Activated naive CD4-positive, alpha-beta T cell treated with anti-CD3 and anti-CD28 coated beads for 36 hours (primary cell): ENCODE measurements around the gene UNC13D. TPM values are rescaled to one million over a fixed set of nuclear protein-coding genes. Genes with fewer than 3 reads are reported as not detected.
"Not testable (repeated sequence)": the region's sequence is repeated elsewhere in the genome, so short reads cannot be mapped to it uniquely, and the experiment has no call there.

Source experiments
- CTCF ChIA-PET: fragments of 350-600 bp; sonication (Branson Sonifier 250); formaldehyde crosslinking; loops from one replicate; lab custom pipeline; 2021; ENCODE audit warnings: antibody characterized with exemption; lab: Charles Lee
- DNase-seq: peaks from one replicate; pipeline ENCODE4 v3.0.0-alpha.2; 2020
- H3K27ac Mint-ChIP-seq: one replicate; pipeline ENCODE4 v1.8.0; 2021; ENCODE audit warnings: mild to moderate bottlenecking, mixed read lengths
- H3K27me3 Mint-ChIP-seq: one replicate; pipeline ENCODE4 v1.8.0; 2021; ENCODE audit warnings: low read depth, mixed read lengths
- H3K36me3 Mint-ChIP-seq: one replicate; pipeline ENCODE4 v1.8.0; 2021; ENCODE audit warnings: low read depth, mixed read lengths
- H3K4me1 Mint-ChIP-seq: one replicate; pipeline ENCODE4 v1.8.0; 2021; ENCODE audit warnings: low read depth, mixed read lengths
- H3K4me3 Mint-ChIP-seq: one replicate; pipeline ENCODE4 v1.8.0; 2021; ENCODE audit warnings: mild to moderate bottlenecking, moderate library complexity, mixed read lengths
- H3K9me3 Mint-ChIP-seq: one replicate; pipeline ENCODE4 v1.8.0; 2021; ENCODE audit warnings: mixed read lengths
- intact Hi-C: fragments of 100-400 bp; cut with micrococcal nuclease; formaldehyde crosslinking; loops from one replicate; pipeline ENCODE4 v1.15.1; 2023
- total RNA-seq, 2 experiments: library from RNA; stranded (reverse); gene quantifications; one replicate each; pipeline ENCODE4 v1.2.3, GENCODE V29; 2021

Gene UNC13D
- total RNA-seq, 2 experiments from 2014 or later, result 98.5 to 99.1 TPM

DNA sequence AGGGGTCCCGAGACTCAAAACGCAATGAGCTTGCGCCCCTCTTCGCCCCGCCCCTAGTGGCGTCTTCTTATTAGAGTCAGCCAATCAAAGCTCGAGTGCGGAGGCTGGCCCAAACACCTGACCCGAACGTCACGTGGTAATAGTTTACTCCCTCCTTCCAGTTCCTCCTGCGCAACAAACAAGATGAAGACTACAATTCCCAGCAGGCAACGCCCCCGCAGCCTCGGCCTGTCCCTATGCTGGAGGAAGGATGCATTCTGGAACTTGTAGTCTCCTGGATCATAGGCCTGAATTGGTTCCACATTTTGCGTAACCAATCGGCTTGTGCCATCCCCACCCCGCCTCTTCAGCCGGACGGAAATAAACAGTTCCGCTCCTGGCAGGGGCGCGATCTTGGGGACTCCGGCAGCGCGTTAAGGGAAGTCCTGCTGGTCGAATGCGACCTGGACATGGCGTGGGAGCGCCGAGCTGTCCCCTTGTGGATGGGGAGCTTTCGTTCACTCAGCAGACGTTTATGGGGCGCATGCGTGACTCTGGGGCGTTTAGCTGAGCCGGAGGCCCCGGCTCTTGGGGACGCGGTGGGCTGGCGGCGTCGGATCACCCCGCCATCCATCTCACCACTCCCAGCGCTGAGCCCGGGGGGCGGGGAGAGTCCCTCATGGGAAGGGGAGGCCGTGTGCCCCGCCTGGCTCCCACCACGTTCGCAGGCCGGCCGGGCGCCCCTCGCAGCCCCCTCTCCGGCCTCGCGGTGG lies 11.3 kb upstream of the UNC13D start, which contains the start of gene WBP2:
Gene WBP2, minus strand, starts transcription at position 26 of the 752 bp plus-strand sequence. CDS start 38 bp downstream, outside the sequence.
- CTCF ChIA-PET, result interaction anchor here (0.6 to 3.5 kb wide), 16 partner anchors 8 to 158 kb away, joined by 3 to 32 read pairs (median 4); partner anchors contain the start of genes GALK1 and UNC13D
- H3K27ac Mint-ChIP-seq, result peak within 1 kb of the TSS; percentile 74

DNA sequence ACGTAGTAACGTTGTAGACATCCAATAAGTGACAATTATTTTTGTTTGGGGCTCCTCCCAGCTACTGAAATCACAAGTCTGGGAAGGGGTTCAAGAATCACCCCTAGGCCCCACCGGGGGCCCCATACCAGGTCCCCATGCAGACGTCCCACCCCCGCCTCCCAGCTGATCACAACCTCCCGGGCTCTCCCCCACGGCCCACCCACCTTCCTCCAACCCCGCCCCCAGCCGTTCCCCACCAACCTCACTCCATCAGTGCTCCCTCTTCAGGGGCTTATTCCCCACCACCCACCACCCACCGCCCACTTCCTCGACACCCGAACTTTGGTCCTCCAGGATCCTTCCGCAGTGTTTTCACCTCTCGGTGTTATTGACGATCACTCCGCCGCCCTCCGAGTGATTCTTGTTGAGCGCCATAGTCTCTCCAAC lies 10.7 kb upstream of the UNC13D start:
- intact Hi-C loops, result loop anchor here (1.0 to 2.0 kb wide), 9 partner anchors 12 to 188 kb away; partner anchors contain the start of genes ACOX1, RECQL5, SAP30BP and TEN1
- Mint-ChIP-seq H3K27me3 (no peaks in the 10 kb centered on the region), H3K27ac (no peak overlapping the region), H3K36me3 (peaks cover under 1% of the 10 kb centered on the region), H3K4me3 (no peak overlapping the region), H3K9me3 (no peaks in the 10 kb centered on the region), H3K4me1 (peaks cover 39% of the 10 kb centered on the region)
- no peak for DNase-seq
- CTCF ChIA-PET, result interaction anchor here (0.6 to 3.5 kb wide), 14 partner anchors 9 to 159 kb away, joined by 3 to 32 read pairs (median 4); partner anchors contain the start of genes GALK1 and UNC13D

More for the DNA sequence above, 11.3 kb upstream of the UNC13D start, which contains the start of gene WBP2:
- Mint-ChIP-seq H3K4me3 (no peak within 1 kb of the TSS), H3K36me3 (no peaks in the 10 kb centered on the region), H3K27me3 (no peaks in the 10 kb centered on the region), H3K4me1 (peaks cover 39% of the 10 kb centered on the region), H3K9me3 (no peaks in the 10 kb centered on the region)
- DNase-seq, result peak; percentile 99
- intact Hi-C loops, result loop anchor here (1.0 to 2.0 kb wide), 9 partner anchors 12 to 188 kb away; partner anchors contain the start of genes ACOX1, RECQL5, SAP30BP and TEN1

DNA sequence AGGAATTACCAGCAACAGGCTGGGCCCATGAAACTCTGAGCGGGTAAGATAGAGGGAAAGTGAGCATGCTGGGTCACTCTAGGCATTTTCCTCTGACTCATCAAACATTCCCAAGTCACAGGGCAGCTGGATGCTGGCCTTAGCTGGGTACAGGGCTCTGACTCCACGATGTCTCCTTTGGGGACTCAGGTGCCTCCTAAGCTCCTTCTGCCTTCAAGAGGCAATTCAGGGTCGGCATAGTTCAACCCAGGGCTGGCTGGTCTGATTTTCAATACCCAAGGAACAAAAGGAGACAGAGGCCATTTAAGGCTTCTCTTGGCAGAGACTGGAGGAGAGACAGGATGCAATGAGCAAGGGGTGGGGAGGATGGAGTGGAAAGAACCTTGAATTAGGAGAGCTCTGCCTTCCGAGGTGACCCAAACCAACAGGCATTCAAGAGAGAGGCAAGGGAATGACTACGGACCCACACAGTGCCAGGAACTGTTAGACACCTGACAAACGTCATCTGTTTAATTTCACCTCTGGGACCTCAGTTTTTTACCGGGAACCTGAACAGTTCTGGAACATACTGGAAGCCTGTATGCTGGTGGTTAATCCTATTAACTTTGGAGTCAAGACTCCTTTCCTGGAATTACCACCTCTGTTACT lies 10.0 kb upstream of the UNC13D start:
- Mint-ChIP-seq H3K9me3 (no peaks in the 10 kb centered on the region), H3K4me3 (no peak overlapping the region), H3K4me1 (peaks cover 36% of the 10 kb centered on the region), H3K27ac (no peak overlapping the region), H3K36me3 (peaks cover 4% of the 10 kb centered on the region), H3K27me3 (no peaks in the 10 kb centered on the region)
- intact Hi-C loops, result loop anchor here (2.0 kb wide), 1 partner anchor 165 kb away; no protein-coding TSS in a partner anchor
- DNase-seq, result peak; percentile 30
- CTCF ChIA-PET, result interaction anchor here (1.0 to 3.5 kb wide), 5 partner anchors 9 to 151 kb away, joined by 3 to 32 read pairs (median 3); partner anchors contain the start of gene UNC13D

DNA sequence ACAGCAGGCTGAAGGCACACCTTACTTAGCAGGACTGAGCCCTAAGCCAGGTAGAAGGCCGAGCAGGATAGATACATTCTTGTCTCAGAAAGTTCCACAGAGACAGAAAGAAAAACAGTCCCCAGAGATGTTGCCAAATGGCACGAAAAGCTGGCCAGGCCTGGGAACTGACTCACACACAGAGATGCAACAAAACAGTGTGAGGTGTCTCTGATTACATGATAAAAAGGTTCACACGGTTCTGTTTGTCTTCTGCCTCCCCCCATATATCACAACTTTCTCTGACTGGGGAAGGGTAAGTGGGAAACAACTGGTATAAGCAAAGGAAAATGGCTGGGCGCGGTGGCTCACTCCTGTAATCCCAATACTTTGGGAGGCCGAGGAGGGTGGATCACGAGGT lies 9.2 kb upstream of the UNC13D start:
- Mint-ChIP-seq H3K36me3 (peaks cover 4% of the 10 kb centered on the region), H3K9me3 (no peaks in the 10 kb centered on the region), H3K4me3 (no peak overlapping the region), H3K27me3 (no peaks in the 10 kb centered on the region), H3K27ac (peak overlapping the region; percentile 36), H3K4me1 (peaks cover 30% of the 10 kb centered on the region)
- CTCF ChIA-PET, result interaction anchor here (1.4 to 3.5 kb wide), 2 partner anchors 8 kb away, joined by 3 to 32 read pairs; partner anchors contain the start of gene UNC13D
- intact Hi-C loops, result no loop called here
- no peak for DNase-seq

DNA sequence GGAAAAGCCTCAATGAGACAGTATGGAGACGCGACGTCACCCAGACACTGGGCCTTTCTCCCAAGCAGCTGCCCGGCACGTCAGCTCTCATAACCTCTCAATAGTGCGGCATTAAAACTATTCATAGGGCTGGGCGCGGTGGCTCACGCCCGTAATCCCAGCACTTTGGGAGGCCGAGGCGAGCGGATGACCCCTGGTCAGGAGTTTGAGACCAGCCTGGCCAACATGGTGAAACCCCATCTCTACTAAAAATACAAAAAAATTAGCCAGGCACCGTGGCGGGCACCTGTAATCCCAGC lies 7.4 kb upstream of the UNC13D start:
- H3K9me3 Mint-ChIP-seq, H3K27me3 Mint-ChIP-seq, H3K27ac Mint-ChIP-seq, intact Hi-C loops, H3K4me3 Mint-ChIP-seq, H3K36me3 Mint-ChIP-seq, DNase-seq: not testable (repeated sequence)
- CTCF ChIA-PET, result interaction anchor here (1.0 to 1.1 kb wide), 2 partner anchors 10 kb away, joined by 4 to 6 read pairs; no protein-coding TSS in a partner anchor
- peaks cover 26% of the 10 kb centered on the region for H3K4me1 Mint-ChIP-seq

DNA sequence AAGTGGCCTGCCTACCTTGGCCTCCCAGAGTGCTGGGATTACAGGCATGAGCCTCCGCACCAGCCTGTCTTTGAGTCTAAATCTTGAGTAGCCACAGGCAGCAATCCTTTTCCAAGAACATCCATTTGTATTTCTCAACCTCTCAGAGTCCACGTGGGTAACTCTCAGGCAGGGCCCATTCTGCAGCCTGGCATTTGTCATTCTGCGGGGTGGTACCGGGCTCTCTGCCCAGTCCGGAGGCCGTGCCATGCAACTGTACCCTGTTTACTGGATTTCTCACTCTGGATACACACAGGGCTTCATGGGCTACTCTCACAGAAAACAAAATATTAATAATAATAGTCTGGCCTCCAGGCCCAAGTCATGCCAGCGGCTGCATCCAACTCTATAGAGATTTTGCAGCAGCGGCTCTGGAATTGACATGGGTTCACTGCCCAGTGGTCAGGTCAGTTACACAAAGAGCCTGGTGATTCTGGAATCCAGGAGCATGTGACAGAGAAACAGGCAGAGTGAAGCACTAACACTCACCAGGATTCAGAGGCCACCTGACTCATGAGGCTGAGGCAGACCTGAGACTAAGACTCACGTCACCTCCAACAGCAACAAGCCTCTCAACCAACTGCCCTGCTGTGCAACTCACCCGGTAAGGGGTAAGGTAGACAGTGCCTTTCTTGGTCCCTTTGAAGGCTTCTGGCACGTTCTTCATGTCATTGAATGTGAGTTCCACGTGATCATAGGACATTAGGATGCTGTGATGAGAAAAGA lies 6.9 kb upstream of the UNC13D start:
- no peak for DNase-seq
- intact Hi-C loops, result no loop called here
- CTCF ChIA-PET, result interaction anchor here (1.1 kb wide), 1 partner anchor 10 kb away, joined by 4 read pairs; no protein-coding TSS in a partner anchor
- Mint-ChIP-seq H3K27me3 (no peaks in the 10 kb centered on the region), H3K4me3 (no peak overlapping the region), H3K27ac (no peak overlapping the region), H3K4me1 (peaks cover 21% of the 10 kb centered on the region), H3K9me3 (no peaks in the 10 kb centered on the region), H3K36me3 (peaks cover 7% of the 10 kb centered on the region)

DNA sequence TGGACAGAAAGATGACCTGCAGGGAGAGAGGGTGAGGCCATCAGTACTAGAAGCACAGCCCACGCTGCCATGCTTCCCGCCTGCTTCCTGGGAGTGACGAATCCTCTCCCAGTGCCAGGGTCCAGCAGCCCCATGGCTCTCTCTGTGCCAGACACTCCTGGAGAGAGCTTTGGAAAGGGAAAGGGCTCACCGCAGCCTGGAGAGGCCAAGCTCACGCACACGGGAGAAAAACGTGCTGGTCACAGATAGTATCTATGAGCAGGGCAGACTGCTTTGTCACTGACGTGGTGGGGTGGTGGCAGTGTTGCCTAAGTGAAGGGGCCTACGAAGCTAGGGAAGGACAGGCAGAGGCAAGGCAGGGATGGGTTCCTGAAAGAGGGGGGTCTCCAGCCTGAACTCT lies 5.5 kb upstream of the UNC13D start:
- DNase-seq, result no peak
- H3K36me3 Mint-ChIP-seq, result peaks cover 9% of the 10 kb centered on the region
- H3K27me3 Mint-ChIP-seq, result no peaks in the 10 kb centered on the region
- no peak overlapping the region for H3K4me3 Mint-ChIP-seq
- H3K4me1 Mint-ChIP-seq, result peaks cover 29% of the 10 kb centered on the region
- CTCF ChIA-PET, result interaction anchor here (1.0 to 2.8 kb wide), 4 partner anchors 13 to 85 kb away, joined by 3 to 13 read pairs (median 6); partner anchors contain the start of gene GALK1
- no peaks in the 10 kb centered on the region for H3K9me3 Mint-ChIP-seq
- no peak overlapping the region for H3K27ac Mint-ChIP-seq
- intact Hi-C loops, result no loop called here

DNA sequence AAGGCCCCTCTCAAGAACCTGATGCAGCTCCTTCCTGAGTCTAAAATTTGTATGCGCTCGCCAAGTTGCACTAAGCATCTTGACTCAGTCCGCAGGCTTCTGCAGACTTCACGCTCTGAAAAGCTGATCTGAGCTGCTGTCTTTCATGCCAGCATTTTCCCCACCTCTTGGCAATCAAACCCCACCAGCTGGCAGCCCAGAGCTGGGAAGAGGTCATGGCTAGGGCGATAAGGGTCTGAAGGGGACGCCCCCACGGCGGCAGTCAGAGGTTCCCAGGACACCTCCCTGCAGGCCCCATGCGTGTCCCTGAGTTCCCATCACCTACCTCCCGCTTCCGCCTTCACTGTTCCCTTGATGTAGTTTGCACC lies 5.1 kb upstream of the UNC13D start:
- Mint-ChIP-seq H3K27me3 (no peaks in the 10 kb centered on the region), H3K4me1 (peaks cover 25% of the 10 kb centered on the region), H3K27ac (no peak overlapping the region), H3K36me3 (peaks cover 9% of the 10 kb centered on the region), H3K4me3 (no peak overlapping the region), H3K9me3 (no peaks in the 10 kb centered on the region)
- intact Hi-C loops, result no loop called here
- no peak for DNase-seq
- CTCF ChIA-PET, result interaction anchor here (1.0 to 3.0 kb wide), 6 partner anchors 9 to 85 kb away, joined by 3 to 13 read pairs (median 6); partner anchors contain the start of gene GALK1

DNA sequence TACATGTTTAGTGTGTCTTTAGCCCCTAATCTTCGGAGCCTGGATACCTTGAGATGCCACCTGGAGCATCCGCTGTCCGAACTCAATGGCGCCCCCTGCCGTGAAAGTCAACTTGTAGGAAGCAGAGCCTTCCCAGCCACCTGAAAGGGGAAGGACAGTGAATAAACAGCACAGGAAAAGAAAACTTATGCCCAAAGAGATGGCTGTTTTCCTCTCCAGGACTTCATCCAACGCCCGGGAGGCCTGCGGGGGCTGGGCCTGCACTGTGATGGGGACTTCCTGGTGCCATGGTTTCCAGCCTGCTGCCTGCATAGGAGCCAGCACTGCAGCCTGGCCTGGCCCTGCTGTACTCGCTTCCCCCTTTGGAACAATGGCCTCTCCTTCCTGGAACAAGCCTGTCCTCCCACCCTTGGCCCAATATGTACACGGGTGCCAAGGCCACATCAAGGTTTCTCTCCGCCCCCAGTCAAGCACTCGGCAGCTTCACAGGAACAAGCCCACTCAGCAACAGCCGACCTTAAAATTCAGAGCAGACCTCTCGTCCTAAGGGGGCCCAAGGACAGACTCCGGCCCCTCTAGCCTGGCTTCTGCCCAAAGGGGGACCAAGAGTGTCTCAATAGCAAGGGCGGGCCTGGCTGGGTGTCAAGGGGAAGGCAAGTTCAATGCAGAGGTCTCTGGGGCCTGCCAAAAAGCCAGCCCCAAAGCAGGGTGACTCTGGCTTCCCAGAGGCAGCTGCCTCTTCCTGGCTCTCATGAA lies 4.5 kb upstream of the UNC13D start:
- Mint-ChIP-seq H3K4me1 (peaks cover 23% of the 10 kb centered on the region), H3K27ac (peak overlapping the region; percentile 76), H3K4me3 (no peak overlapping the region), H3K27me3 (no peaks in the 10 kb centered on the region), H3K9me3 (no peaks in the 10 kb centered on the region), H3K36me3 (peaks cover 9% of the 10 kb centered on the region)
- peak; percentile 93 for DNase-seq
- CTCF ChIA-PET, result interaction anchor here (0.7 to 4.2 kb wide), 15 partner anchors 9 to 95 kb away, joined by 3 to 23 read pairs (median 5); partner anchors contain the start of gene GALK1
- intact Hi-C loops, result no loop called here

DNA sequence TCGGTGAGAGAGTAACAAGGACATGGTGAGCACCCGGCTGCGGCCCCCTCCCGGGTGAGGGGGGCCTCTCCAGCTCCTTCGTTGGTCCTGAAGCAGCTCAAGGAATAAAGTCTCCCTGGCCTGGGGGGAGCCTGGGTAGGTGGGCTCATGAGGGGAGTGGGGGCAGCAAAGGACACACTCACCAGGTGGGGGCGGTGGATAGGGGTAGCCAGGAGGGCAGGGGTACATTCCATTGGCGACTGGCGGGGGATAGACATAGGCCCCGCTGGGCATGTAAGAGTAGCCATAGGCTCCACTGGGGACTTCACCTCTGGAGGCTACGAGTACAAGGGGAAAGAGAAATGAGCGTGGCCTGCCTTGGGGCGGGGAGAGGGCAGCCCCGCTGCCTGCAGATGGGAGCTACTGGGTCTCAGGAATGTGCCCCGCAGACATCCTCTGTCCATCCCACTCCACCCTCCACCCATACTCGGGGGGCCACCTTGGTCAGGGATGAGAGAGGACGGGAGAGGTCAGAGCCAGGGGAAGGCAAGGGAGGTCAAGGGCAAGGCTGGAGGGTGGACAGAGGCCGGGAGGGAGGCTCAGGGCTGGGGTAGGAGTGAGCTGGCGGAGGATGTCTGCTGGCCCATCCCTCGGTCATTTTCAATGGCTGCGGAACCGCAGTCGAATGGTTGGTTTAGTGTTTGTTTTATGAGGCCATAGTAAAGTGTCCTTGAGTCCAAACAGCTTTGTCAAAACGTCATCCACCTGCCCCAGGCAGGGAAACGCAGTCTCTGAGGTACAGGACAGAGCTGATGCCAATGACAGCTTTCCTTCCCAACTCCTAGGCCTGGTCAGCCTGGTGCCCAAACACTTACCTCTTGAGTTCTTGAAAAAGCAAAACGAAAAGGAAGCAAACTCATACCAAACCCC lies 3.7 kb upstream of the UNC13D start:
- Mint-ChIP-seq H3K4me3 (no peak overlapping the region), H3K27ac (peak overlapping the region; percentile 76), H3K9me3 (no peaks in the 10 kb centered on the region), H3K27me3 (no peaks in the 10 kb centered on the region), H3K36me3 (peaks cover 11% of the 10 kb centered on the region), H3K4me1 (peaks cover 19% of the 10 kb centered on the region)
- no peak for DNase-seq
- intact Hi-C loops, result no loop called here
- CTCF ChIA-PET, result interaction anchor here (0.5 to 4.9 kb wide), 20 partner anchors 7 to 158 kb away, joined by 3 to 32 read pairs (median 5); partner anchors contain the start of genes GALK1 and WBP2
